GM23248 (cell line): ENCODE measurements around the gene CARTPT.

Experiments used
- EZH2 ChIP-seq: fragments of 200-600 bp; sonication (generic); IDR thresholded peaks from 2 replicates; pipeline ENCODE4 v1.6.1; 2018; ENCODE audit warnings: antibody characterized with exemption, mild to moderate bottlenecking; ENCODE audit not compliant: insufficient read depth, poor library complexity, severe bottlenecking
- EZH2phosphoT487 ChIP-seq: fragments of 200-600 bp; sonication (generic); IDR thresholded peaks from 2 replicates; pipeline ENCODE4 v1.6.1; 2018; ENCODE audit warnings: antibody characterized with exemption, moderate library complexity, mild to moderate bottlenecking, low read depth; ENCODE audit not compliant: insufficient read depth

DNA sequence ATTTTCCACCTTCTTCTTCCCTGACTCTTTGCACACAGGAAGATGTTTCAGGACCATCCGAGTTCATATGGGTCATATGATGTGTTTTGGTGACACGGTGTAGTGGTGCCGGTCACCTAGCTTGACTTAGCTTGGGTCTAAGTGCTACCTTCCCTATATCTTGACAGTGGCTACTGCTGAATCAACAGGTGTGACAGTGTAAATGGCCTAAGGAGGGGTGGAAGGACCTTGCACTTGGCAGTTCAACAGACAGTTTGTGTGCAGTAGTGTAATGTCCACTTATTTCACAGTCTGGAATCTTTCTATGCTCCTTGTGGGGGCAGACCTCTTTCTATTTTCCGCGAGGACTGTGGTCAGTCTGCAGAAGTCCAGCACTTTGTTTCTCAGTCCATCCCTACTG, 43.8 kb downstream of the CARTPT start:
- TF ChIP-seq EZH2phosphoT487 (no peak), EZH2 (no peak)
